ENCODE results near the gene SHF.

Gene SHF

DNA sequence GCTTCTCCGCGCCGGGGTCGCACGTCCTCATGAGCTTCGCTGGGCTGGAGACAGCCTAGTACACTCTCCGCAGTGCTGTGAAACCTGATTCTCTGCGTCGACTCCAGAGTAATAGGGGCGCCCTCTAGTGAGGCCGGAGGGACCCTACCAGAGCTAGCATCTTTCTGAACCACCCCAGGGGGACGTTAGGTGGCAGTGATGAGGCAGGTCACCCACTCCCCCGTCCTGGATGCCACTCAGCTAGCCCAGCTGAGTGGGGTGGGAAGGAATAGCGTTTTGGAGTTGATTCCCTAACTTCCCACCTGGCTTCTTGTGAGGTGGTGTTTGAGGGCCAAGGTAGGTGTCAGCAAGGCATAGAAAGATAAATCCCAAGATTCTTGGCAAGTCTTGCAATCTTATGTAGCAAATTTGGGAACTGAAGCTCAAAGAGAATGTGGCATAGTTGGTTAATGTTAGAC, 69.6 kb downstream of the SHF start:
- peaks cover 13% of the 10 kb centered on the region for H3K4me1 ChIP-seq (ENCODE audit: control insufficient read depth, low read length)
- no peaks in the 10 kb centered on the region for H3F3A ChIP-seq (ENCODE audit: control insufficient read depth, insufficient read depth)
- no peaks in the 10 kb centered on the region for H3K79me2 ChIP-seq (ENCODE audit: control insufficient read depth, low read length)
- no peaks in the 10 kb centered on the region for H4K20me1 ChIP-seq (ENCODE audit: control insufficient read depth, insufficient read depth, low read depth, low read length)
- no peaks in the 10 kb centered on the region for H3K9me3 ChIP-seq (ENCODE audit: control insufficient read depth, insufficient read depth, low read length)
- H3K4me3 ChIP-seq (ENCODE audit: low read length), result no peak overlapping the region
- no peaks in the 10 kb centered on the region for H3K9me2 ChIP-seq (replicated peaks; ENCODE audit: control insufficient read depth, low read length)
- H3K4me2 ChIP-seq (ENCODE audit: low read length), result peak overlapping the region; percentile 46
- H3K27ac ChIP-seq (ENCODE audit: low read depth, low read length), result no peak overlapping the region
- TF ChIP-seq EZH2phosphoT487 (IDR thresholded peaks at IDR 0.05; ENCODE audit: borderline replicate concordance, low read length), result no peak
- TF ChIP-seq, protein P1, sequence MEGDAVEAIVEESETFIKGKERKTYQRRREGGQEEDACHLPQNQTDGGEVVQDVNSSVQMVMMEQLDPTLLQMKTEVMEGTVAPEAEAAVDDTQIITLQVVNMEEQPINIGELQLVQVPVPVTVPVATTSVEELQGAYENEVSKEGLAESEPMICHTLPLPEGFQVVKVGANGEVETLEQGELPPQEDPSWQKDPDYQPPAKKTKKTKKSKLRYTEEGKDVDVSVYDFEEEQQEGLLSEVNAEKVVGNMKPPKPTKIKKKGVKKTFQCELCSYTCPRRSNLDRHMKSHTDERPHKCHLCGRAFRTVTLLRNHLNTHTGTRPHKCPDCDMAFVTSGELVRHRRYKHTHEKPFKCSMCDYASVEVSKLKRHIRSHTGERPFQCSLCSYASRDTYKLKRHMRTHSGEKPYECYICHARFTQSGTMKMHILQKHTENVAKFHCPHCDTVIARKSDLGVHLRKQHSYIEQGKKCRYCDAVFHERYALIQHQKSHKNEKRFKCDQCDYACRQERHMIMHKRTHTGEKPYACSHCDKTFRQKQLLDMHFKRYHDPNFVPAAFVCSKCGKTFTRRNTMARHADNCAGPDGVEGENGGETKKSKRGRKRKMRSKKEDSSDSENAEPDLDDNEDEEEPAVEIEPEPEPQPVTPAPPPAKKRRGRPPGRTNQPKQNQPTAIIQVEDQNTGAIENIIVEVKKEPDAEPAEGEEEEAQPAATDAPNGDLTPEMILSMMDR (IDR thresholded peaks at IDR 0.05; ENCODE audit: low read depth, low read length, poor library complexity, severe bottlenecking), result peak; percentile 100
- H3K27me3 ChIP-seq (ENCODE audit: control insufficient read depth, low read length), result peaks cover 45% of the 10 kb centered on the region
- no peaks in the 10 kb centered on the region for H3K36me3 ChIP-seq (ENCODE audit: control insufficient read depth, low read length)

DNA sequence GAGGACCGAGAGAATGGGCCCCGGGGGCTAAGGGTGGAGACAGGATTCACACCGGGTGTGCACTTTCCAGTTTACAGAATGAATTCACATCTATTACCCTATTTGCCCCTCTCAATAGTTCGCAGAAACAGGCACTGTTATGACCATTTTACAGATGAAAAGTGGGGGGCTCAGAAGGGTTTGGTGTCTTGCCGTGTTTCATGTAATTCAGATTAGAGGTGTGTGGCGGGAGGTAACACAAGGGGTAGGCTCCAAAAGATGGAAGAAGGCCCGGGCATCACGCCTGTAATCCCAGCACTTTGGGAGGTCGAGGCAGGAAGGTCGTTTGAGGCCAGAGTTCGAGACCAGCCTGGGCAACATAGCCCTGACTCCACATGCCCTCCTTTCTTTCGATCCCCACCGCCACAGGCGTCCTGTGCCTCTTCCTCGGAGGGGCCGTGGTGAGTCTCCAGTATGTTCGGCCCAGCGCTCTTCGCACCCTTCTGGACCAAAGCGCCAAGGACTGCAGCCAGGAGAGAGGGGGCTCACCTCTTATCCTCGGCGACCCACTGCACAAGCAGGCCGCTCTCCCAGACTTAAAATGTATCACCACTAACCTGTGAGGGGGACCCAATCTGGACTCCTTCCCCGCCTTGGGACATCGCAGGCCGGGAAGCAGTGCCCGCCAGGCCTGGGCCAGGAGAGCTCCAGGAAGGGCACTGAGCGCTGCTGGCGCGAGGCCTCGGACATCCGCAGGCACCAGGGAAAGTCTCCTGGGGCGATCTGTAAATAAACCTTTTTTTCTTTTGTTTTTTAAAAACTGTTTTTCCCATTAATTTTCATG, 70.2 kb downstream of the SHF start:
- peaks cover 47% of the 10 kb centered on the region for H3K27me3 ChIP-seq (ENCODE audit: control insufficient read depth, low read length)
- no peaks in the 10 kb centered on the region for H3K36me3 ChIP-seq (ENCODE audit: control insufficient read depth, low read length)
- no peaks in the 10 kb centered on the region for H3F3A ChIP-seq (ENCODE audit: control insufficient read depth, insufficient read depth)
- H4K20me1 ChIP-seq (ENCODE audit: control insufficient read depth, insufficient read depth, low read depth, low read length), result no peaks in the 10 kb centered on the region
- no peak overlapping the region for H3K27ac ChIP-seq (ENCODE audit: low read depth, low read length)
- peak overlapping the region; percentile 46 for H3K4me2 ChIP-seq (ENCODE audit: low read length)
- no peak for TF ChIP-seq EZH2phosphoT487 (IDR thresholded peaks at IDR 0.05; ENCODE audit: borderline replicate concordance, low read length)
- TF ChIP-seq, protein P1 (IDR thresholded peaks at IDR 0.05; ENCODE audit: low read depth, low read length, poor library complexity, severe bottlenecking), result no peak
- no peaks in the 10 kb centered on the region for H3K9me2 ChIP-seq (replicated peaks; ENCODE audit: control insufficient read depth, low read length)
- peaks cover 13% of the 10 kb centered on the region for H3K4me1 ChIP-seq (ENCODE audit: control insufficient read depth, low read length)
- H3K9me3 ChIP-seq (ENCODE audit: control insufficient read depth, insufficient read depth, low read length), result no peaks in the 10 kb centered on the region
- no peak overlapping the region for H3K4me3 ChIP-seq (ENCODE audit: low read length)
- H3K79me2 ChIP-seq (ENCODE audit: control insufficient read depth, low read length), result no peaks in the 10 kb centered on the region
